ENCODE results near the gene IRF2BP2. TPM values are rescaled to one million over a fixed set of nuclear protein-coding genes. Genes with fewer than 3 reads are reported as not detected.

Gene IRF2BP2
- total RNA-seq, 1 donor from 2014 or later: 80.3 TPM

- Histone ChIP-seq H3K27me3 (ENCODE audit: control insufficient read depth, insufficient read depth, low read length) (no peaks in the 10 kb centered on the region), H3K4me3 (ENCODE audit: low read depth, low read length) (no peak overlapping the region), H3K36me3 (ENCODE audit: control insufficient read depth, insufficient read depth, low read length) (no peaks in the 10 kb centered on the region)
- no peak for DNase-seq (ENCODE audit: low read depth)
- no peak for TF ChIP-seq CTCF (IDR thresholded peaks at IDR 0.05; ENCODE audit: insufficient read depth, low read length, severe bottlenecking)
- FAIRE-seq: no peak
Measured at GRCh38 chr1:234624724-234625117, 14.7 kb upstream of the IRF2BP2 start.

- DNase-seq (ENCODE audit: low read depth) (no peak), FAIRE-seq (no peak)
- no peak for TF ChIP-seq CTCF (IDR thresholded peaks at IDR 0.05; ENCODE audit: insufficient read depth, low read length, severe bottlenecking)
- Histone ChIP-seq H3K4me3 (ENCODE audit: low read depth, low read length) (no peak overlapping the region), H3K27me3 (ENCODE audit: control insufficient read depth, insufficient read depth, low read length) (no peaks in the 10 kb centered on the region), H3K36me3 (ENCODE audit: control insufficient read depth, insufficient read depth, low read length) (no peaks in the 10 kb centered on the region)
Measured at GRCh38 chr1:234621657-234622335, 11.8 kb upstream of the IRF2BP2 start.

GRCh38 chr1:234621127-234621468 lies 11.1 kb upstream of the IRF2BP2 start:
- Histone ChIP-seq H3K4me3 (ENCODE audit: low read depth, low read length) (no peak overlapping the region), H3K36me3 (ENCODE audit: control insufficient read depth, insufficient read depth, low read length) (no peaks in the 10 kb centered on the region), H3K27me3 (ENCODE audit: control insufficient read depth, insufficient read depth, low read length) (no peaks in the 10 kb centered on the region)
- DNase-seq (ENCODE audit: low read depth) (no peak), FAIRE-seq (no peak)
- no peak for TF ChIP-seq CTCF (IDR thresholded peaks at IDR 0.05; ENCODE audit: insufficient read depth, low read length, severe bottlenecking)

- Histone ChIP-seq H3K27me3 (ENCODE audit: control insufficient read depth, insufficient read depth, low read length) (no peaks in the 10 kb centered on the region), H3K36me3 (ENCODE audit: control insufficient read depth, insufficient read depth, low read length) (no peaks in the 10 kb centered on the region), H3K4me3 (ENCODE audit: low read depth, low read length) (no peak overlapping the region)
- no peak for TF ChIP-seq CTCF (IDR thresholded peaks at IDR 0.05; ENCODE audit: insufficient read depth, low read length, severe bottlenecking)
- no peak for FAIRE-seq
- DNase-seq (ENCODE audit: low read depth): no peak
Measured at GRCh38 chr1:234620272-234621126, 10.5 kb upstream of the IRF2BP2 start.

- TF ChIP-seq CTCF (IDR thresholded peaks at IDR 0.05; ENCODE audit: insufficient read depth, low read length, severe bottlenecking): no peak
- FAIRE-seq: no peak
- no peaks in the 10 kb centered on the region for H3K36me3 ChIP-seq (ENCODE audit: control insufficient read depth, insufficient read depth, low read length)
- no peak overlapping the region for H3K4me3 ChIP-seq (ENCODE audit: low read depth, low read length)
- no peak for DNase-seq (ENCODE audit: low read depth)
- H3K27me3 ChIP-seq (ENCODE audit: control insufficient read depth, insufficient read depth, low read length): no peaks in the 10 kb centered on the region
Measured at GRCh38 chr1:234619794-234620247, 9.8 kb upstream of the IRF2BP2 start.

Data from bronchial epithelial cell (primary cell).